Midbrain (tissue), 1 donor: ENCODE results near the gene ANXA7.
"Not testable (repeated sequence)": the region's sequence is repeated elsewhere in the genome, so short reads cannot be mapped to it uniquely, and the experiment has no call there.

Experiments
- DNase-seq: peaks from one replicate; lab custom pipeline; 2025; lab: John Stamatoyannopoulos, UW

Gene ANXA7

DNA sequence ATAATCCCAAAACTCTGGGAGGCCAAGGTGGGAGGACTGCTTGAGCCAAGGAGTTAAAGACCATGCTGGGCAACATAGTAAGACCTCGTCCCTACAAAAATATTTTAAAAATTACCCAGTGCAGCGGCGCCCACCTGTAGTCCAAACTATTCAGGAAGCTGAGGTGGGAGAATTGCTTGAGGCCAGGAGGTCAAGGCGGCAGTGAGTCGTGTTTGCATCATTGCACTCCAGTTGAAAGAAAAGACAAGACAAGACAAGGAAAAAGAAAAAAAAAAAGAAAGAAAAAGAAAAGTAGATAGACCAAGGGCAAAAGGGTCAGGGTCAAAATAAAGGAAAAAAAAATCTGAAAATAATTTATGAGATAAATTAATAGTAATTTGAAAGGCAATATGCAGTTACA lies 5.8 kb downstream of the ANXA7 start:
- no peak for DNase-seq

DNA sequence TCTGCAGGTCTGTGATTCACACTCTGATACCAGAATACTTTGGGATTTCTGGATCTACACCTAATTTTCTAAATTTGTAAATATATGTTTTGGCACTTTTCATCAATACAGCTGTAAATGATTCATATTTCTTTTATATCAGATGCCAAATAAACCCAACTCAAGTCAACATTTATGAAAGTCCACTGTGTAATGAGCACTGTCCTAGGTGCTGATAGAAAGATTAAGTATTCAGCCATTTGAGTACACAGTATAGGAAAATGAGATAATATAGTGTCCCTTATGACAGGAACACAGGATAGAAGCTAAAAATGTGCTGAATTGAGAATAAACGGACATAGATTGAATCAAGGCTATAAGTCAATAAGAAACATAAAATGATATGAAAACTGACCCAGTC lies 6.4 kb downstream of the ANXA7 start:
- DNase-seq = no peak

DNA sequence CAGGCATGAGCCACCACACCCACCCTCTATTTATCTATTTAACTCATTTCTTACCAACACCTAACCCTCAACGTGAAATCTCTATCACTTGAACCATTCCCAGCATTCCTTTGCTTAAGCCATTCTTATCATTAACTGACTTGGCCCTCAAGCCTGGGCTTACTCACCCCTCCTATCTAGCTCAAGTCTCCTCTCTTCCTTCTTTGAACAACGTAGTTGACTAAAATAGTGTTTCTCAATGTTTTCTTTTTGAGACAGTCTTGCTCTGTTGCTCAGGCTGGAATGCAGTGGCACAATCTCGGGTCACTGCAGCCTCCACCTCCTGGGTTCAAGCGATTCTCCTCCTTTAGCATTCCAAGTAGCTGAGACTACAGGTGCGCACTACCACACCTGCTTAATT lies 7.0 kb downstream of the ANXA7 start:
- no peak for DNase-seq

DNA sequence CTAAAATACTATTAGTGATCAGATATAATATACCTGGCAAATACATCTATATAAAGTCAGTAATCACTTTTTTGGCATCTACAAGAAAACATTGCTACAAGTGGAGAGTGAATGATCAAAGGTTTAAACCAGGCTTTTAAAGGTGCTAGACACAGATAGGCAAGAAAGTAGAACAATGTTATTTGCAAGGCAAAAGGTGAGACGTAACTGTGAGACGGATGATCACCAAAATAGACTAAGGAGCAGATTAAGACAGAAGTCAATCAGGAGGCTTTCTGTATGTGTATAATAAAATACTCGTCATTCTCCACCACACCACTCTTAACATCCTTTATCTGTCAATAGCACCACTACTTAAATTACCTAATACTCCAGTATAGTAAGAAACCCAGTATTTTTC lies 8.3 kb downstream of the ANXA7 start:
- no peak for DNase-seq

DNA sequence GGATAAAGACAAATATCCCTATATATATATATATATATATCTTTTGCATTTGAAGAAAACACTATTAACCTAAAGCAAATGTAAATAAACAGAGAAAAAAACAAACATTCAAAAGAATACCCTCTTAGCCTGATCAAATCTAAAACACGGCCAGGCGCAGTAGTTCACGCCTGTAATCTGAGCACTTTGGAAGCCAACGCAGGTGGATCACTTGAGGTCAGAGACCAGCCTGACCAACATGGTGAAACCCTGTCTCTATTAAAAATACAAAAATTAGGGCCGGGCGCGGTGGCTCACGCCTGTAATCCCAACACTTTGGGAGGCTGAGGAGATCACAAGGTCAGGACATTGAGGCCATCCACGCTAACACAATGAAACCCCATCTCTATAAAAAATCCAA lies 9.2 kb downstream of the ANXA7 start:
- DNase-seq = no peak

DNA sequence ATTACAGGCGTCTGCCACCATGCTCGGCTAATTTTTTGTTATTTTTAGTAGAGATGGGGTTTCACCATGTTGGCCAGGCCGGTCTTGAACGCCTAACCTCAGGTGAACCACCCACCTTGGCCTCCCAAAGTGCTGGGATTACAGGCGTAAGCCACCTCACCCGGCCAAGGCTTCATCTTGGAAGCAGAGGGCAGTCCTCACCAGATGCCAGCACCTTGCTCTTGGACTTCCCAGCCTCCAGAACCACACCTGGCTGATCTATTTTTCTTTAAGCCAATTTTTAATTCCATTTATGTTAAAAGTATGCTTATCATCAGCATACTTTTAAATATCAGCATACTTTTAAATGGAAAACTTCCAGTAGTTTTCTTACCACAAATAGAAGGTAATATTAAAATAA lies 12.2 kb downstream of the ANXA7 start:
- DNase-seq = no peak

DNA sequence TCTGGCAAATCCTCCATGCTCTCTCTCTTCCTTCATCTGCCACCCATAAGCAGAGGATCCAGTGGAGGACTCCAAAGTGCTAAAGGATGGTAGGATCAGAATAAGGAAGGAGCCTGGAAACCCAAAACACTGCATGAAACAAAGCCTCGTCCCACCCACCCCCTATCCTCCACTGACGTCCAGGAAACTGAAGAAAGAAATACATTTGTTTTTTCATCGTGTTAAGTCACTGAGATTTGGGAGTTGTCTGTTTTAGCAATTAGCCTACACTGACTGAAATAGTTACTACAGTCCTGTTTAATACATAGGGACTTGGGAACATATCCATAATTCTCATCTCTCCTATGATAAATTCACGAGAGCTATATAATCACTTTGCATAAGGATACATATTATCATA lies 14.8 kb downstream of the ANXA7 start:
- no peak for DNase-seq

DNA sequence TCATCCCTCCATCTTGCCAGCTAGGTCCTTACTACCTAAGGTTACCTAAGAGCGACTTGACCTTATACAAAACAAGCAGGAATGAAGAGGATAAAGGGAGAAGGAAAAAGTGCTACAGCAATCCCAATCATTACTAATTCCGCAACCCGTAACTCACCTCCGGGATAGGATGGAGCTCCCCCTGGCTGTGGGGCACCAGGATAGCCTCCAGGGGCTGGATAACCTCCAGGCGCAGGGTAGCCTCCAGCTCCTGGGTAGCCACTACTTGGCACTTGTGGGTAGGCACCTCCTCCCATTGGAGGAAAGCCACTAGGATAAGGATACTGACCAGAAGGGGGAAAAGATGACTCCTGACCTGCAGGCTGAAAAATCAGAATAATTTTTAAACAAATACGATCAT lies 15.8 kb downstream of the ANXA7 start:
- DNase-seq = no peak

DNA sequence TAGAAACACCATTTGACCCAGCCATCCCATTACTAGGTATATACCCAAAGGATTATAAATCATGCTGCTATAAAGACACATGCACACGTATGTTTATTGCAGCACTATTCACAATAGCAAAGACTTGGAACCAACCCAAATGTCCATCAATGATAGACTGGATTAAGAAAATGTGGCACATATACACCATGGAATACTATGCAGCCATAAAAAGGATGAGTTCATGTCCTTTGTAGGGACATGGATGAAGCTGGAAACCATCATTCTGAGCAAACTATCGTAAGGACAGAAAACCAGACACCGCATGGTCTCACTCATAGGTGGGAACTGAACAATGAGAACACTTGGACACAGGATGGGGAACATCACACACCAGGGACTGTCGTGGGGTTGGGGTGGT lies 19.5 kb downstream of the ANXA7 start:
- DNase-seq = not testable (repeated sequence)

DNA sequence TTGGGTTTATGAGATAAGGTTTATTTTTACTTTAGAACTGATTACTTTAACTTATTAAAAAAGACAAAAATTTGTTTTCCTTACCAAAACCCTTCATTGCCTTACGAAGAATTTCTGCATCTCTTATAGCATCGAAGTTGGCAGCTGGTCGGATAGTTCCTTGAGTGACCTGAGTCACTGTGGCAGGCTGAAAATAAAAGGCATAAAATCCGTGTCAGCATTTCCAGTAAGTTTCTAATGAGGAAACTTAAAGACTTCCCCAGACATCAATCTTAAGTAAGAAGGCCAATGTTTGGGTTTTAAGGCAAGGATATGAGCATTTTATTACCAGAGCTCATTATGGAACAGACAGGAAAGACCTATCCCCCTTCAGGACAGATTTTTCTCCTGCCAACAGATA lies 25.6 kb downstream of the ANXA7 start:
- no peak for DNase-seq

DNA sequence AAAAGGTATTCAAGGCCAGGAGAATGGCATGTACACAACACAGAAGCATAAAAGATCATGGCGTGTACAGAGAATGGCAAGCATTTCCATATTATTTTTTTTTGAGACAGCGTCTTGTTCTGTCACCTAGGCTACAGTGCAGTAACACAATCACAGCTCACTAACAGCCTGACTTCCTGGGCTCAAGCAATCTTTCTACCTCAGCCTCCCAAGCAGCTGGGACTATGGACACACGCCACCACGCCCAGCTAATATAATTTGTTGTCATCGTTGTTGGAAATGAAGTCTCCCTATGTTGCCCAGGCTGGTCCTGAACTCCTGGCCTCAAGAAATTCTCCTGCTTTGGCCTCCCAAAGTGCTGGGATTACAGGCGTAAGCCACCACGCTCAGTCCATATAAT lies 27.3 kb downstream of the ANXA7 start:
- DNase-seq = no peak

DNA sequence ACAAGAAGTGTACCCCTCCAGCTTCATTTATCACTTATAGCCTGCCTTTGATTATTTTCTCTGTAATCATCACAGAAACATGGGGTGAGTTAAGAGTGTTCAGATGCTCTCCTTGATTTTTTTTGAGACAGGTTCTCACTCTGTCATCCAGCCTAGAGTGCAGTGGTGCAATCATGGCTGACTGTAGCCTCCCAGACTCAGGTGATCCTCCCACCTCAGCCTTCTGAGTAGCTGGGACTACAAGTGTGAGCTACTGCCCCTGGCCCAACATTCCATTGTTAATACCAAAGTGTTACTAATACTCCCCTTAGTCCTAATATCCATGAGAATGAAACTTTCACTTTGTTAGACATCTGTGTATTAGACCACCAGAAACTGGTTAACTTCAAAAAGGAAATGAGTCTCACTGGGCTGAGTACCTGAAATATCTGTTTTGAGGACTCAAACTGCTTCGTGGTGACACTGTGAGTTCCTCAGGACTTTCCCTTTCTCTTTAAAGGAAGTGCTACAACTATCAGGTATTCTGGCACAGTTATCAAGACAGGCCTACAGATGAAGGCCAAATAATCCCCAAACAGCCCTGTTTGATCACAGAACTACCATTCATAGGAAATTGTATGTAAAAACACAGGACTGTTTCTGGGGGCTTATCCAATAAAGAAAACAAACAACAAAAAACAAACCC lies 34.7 kb downstream of the ANXA7 start:
- DNase-seq = no peak

DNA sequence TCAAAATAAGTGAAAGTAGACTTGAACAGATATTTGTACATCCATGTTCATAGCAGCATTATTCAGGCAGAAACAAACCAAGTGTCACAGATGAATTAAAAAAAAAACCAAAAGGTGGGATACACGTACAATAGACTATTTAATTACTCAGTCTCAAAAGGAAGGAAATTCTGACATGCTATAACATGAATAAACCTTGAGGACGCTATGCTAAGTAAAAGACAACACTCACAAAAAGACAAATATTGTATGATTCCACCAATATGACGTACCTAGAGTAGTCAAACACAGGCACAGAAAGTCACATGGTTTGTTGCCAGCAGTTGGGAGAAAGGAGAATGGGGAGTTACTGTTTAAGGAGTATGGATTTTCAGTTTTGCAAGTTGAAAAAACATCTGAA lies 37.2 kb downstream of the ANXA7 start:
- DNase-seq = no peak

DNA sequence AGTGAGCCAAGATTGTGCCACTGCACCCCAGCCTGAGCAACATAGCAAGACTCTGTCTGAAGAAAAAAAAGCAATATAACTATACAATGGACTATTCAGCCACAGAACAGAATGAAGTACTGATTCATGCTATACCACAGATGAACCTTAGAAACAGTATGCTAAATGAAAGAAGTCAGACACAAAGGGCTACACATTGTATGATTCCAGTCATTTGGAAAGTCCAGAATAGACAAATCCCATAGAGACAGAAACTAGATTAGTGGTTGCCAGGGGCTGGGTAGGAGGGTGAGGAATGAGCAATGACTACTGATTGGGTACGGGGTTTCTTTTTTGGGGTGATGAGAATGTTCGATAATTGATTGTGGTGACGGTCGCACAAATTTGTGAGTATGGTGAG lies 45.6 kb downstream of the ANXA7 start:
- DNase-seq = peak; percentile 46

DNA sequence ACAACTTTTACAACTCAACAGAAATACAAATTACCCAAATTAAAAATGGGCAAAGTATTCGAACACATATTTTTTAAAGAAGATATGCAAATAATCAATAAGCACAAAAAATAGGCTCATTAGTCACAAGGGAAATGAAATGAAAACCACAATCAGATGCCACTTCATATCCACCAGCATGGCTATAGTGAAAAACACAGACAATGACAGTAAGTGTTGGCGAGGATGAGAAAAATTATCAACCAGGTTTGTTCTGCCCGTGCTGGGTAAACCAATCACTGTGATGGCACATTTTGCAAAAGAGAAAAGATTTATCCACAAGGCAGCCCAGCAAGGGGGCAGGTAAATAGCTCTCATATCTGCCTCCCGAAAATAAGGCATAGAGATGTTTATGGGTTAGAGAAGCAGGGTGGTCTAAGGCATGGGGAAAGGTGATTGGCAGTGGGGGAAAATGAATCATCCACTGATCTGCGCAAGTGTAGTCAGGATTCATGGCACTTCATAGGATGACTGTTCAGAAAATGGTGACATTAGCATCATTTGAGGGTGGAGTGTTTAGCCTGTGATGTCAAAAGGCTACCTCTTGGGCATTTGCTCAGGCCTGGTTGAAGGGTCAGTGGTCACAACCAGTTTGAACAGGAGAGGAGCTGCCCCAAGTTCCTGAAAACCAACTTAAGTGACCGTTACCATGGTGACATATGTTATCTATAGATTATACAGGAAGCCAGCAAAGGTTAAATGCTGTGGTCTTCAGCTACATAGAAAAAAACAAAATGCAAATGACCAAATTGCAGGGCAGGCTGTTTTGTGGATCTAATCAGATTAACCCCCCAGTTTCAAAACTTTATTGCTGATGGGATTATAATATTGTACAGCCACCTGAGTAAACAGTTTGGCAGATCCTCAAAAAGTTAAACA lies 47.2 kb downstream of the ANXA7 start:
- DNase-seq = no peak

DNA sequence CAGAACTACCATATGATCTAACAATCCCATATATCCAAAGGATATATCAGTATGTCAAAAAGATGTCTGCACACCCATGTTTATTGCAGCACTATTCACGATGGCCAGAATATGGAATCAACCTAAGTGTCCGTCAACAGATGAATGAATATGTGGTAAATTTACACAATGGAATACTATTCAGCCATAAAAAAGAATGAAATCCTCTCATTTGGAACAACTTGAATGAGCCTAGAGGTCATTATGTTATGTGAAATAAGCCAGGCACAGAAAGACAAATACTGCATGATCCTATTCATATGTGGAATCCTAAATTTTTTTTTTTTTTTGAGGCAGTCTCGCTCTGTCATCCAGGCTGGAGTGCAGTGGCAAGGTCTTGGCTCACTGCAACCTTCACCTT lies 48.9 kb downstream of the ANXA7 start:
- no peak for DNase-seq

DNA sequence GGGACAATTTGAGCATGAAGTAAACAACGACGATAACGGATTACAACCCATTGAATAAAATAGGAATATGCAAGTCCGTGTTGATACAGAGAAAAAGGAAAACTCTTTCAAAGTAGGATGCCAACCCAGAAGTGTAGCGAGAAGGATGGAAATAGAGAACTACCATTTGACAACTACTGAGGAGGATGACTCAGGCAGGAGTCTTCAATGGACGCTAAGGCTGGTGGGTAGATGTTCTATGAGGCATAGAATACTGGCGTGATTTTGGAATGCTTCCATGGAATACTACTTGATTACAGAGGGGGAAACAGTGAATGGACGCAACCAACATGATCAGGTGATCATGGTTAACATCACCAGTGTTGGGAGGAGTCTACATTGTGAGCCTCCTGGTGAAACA lies 54.4 kb downstream of the ANXA7 start:
- DNase-seq = peak; percentile 0

DNA sequence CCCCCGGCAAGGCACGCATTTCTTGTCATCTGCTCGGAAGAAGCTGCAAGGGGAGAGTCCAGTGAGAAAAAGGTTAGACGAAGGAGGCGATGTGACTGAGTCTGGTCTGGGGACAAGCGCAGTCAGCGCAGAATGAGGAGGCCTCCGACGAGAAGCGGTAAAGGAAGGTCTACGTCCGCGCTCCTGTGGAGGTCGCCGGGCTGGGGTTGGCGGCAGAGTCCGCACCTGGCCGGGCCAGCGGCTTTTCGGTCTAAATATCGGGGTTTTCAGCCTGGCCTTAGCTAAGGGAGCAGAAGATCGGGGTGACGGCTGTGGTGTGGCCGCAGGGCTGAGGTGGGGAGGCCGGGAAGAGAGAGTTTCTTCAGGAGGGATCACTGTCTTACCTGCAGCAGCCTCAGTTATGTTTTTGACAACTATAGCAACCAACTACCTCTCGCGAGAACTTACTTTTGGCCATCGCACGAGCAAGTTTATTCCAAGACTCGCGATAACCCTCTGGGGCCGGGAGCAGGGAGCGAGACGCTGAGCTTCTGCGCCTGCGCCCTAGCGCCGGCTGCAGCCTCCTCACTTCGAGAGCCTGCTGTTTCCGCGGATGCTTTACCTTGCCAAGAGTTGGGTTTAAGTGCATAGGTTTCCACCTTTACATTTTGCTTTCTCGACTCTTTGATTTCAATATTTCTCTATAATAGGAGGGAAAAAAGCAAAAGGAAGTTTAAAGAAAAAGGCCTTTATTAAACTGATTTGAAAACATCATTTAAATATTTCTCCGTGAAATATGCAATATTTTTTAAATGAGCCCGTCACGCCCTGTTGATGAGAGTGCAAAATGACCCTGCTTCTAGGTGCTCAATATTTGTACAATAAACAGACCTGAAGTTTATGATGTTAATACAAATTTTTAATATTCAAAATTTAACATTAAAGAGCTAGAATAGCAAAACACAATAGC lies 55.3 kb downstream of the ANXA7 start, which contains the start of gene CFAP70:
TSS of gene CFAP70 (minus strand) at position 534 of the 949 bp plus-strand sequence. CDS start 4,068 bp downstream, outside the sequence.
- DNase-seq = peak; percentile 93

DNA sequence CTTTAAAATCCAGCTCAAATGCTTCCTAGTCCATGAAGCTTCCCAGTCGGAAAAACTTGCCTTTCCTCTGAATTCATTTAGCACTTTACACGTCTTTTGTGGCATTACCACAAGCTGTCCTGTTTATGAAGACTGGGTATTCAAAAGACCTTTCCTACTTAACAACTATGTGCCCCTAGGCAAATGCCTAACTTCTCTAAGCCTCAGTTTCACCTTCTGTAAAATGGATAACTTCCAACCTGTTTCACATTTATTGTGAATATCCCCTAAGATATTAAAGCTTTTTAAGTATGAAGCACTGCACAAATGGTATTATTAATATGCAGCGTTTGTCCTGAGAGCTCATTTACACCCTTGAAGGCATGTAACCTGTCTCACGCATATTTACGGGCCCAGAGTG lies 56.0 kb downstream of the ANXA7 start:
- no peak for DNase-seq

DNA sequence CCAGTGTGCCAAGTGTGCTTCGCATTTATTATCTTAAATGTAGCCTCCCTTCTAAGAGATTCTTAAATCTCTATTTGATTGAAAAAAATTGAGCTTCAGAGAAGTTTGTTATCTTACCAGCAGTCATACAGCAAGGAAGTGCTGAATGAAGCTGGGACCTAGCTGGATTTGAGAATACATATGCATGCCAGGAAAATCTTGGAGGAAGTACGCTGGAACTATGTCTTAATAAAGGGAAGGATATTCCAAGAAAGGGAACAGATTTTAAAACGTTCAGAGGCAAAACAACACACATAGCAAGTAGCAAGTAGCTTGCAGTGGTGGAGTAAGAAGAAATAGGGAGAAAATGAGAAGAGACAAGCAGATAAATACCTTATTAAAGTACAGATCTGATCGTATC lies 56.7 kb downstream of the ANXA7 start:
- DNase-seq = no peak

DNA sequence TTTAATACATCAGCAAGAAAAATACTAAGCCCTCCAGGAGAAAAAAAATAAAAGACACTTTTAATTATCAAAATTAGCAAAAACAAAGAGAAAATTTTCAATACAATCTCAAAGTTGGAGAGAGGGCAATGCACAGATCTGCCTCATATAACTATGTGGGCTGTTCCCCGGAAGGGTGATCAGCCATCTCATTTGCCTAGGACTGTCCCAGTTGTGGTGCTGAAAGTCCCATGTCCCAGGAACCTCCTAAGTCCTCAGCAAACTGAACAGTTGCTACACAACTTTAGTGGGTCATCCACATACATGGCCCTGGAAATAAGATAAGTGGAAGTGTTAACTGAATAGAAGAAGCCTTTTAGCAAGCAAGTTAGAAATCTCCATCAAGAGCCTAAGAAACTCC lies 69.6 kb downstream of the ANXA7 start:
- DNase-seq = no peak

DNA sequence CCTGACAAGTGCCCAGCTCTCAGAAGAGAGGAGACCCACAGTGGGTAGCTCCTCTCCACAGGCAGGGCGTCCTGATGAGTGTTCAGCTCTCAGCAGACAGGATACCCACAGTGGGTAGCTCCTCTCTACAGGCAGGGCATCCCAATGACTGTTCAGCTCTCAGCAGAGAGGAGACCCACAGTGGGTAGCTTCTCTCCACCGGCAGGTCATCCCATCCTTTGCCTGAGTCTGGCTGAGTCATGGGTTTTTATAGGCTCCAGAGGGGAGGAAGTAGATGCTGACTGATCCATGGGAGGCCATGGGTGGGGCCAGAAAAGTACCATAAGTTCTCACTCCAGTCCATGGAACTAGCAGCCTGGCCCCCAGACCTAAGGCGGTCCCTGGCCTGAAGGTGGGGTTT lies 73.7 kb downstream of the ANXA7 start:
- DNase-seq = no peak
